GM21515 (cell line): ENCODE results near the gene NLRP9.

Source experiments
- ATAC-seq: cut with Tn5 transposase; IDR thresholded peaks from one replicate; pipeline ENCODE4 v1.9.1; 2021; ENCODE audit not compliant: unreplicated experiment

The NLRP9 gene

GRCh38 chr19:55704494-55705245 lies 33.5 kb downstream of the NLRP9 start:
- no peak for ATAC-seq

GRCh38 chr19:55703790-55704215 lies 34.4 kb downstream of the NLRP9 start:
- ATAC-seq: no peak

GRCh38 chr19:55702131-55702627 lies 36.0 kb downstream of the NLRP9 start:
- no peak for ATAC-seq

GRCh38 chr19:55700813-55701212 lies 37.4 kb downstream of the NLRP9 start:
- ATAC-seq: no peak

- no peak for ATAC-seq
These were observed 39.0 kb downstream of the NLRP9 start for GRCh38 chr19:55699221-55699620.

GRCh38 chr19:55698256-55698655 lies 39.9 kb downstream of the NLRP9 start:
- no peak for ATAC-seq

GRCh38 chr19:55697698-55698097 lies 40.5 kb downstream of the NLRP9 start:
- ATAC-seq: no peak

- no peak for ATAC-seq
These were observed 41.1 kb downstream of the NLRP9 start for GRCh38 chr19:55697069-55697440.

GRCh38 chr19:55696301-55697068 lies 41.7 kb downstream of the NLRP9 start:
- no peak for ATAC-seq

- no peak for ATAC-seq
These were observed 42.5 kb downstream of the NLRP9 start for GRCh38 chr19:55695511-55696290.

GRCh38 chr19:55694656-55695491 lies 43.3 kb downstream of the NLRP9 start:
- ATAC-seq: no peak

- ATAC-seq: no peak
These were observed 44.0 kb downstream of the NLRP9 start for GRCh38 chr19:55694241-55694655.

GRCh38 chr19:55693336-55693974 lies 44.7 kb downstream of the NLRP9 start:
- no peak for ATAC-seq

GRCh38 chr19:55692681-55693081 lies 45.5 kb downstream of the NLRP9 start:
- no peak for ATAC-seq

- no peak for ATAC-seq
These were observed 46.4 kb downstream of the NLRP9 start for GRCh38 chr19:55691561-55692481.

- ATAC-seq: no peak
These were observed 47.2 kb downstream of the NLRP9 start for GRCh38 chr19:55690769-55691545.

GRCh38 chr19:55690109-55690768 lies 48.0 kb downstream of the NLRP9 start:
- ATAC-seq: no peak
